Calu3 (cell line): Measurements from ENCODE around the gene RAB37. TPM values are rescaled to one million over a fixed set of nuclear protein-coding genes. Genes with fewer than 3 reads are reported as not detected.

Experiments used
- BruUV-seq: library from RNA; stranded (reverse); fragments of 400-500 nt; replicated peaks from 2 replicates; lab custom pipeline; 2021; lab: Mats Ljungman, UMichigan
- CTCF ChIA-PET: fragments of 300-600 bp; sonication (Branson Sonifier 250); formaldehyde crosslinking; loops from one replicate; lab custom pipeline; 2022; ENCODE audit warnings: antibody characterized with exemption; lab: Charles Lee
- DNase-seq: peaks from one replicate; pipeline ENCODE4 v3.0.0; 2022
- H3K27ac Mint-ChIP-seq: one replicate; pipeline ENCODE4 v1.8.0; 2022; ENCODE audit warnings: mixed read lengths; ENCODE audit not compliant: unreplicated experiment
- H3K27me3 Mint-ChIP-seq: one replicate; pipeline ENCODE4 v1.8.0; 2022; ENCODE audit warnings: mixed read lengths; ENCODE audit not compliant: unreplicated experiment
- H3K36me3 Mint-ChIP-seq: one replicate; pipeline ENCODE4 v1.8.0; 2022; ENCODE audit warnings: mild to moderate bottlenecking, moderate library complexity, mixed read lengths; ENCODE audit not compliant: insufficient read depth, unreplicated experiment
- H3K4me1 Mint-ChIP-seq: one replicate; pipeline ENCODE4 v1.8.0; 2022; ENCODE audit warnings: mild to moderate bottlenecking, low read depth, mixed read lengths; ENCODE audit not compliant: unreplicated experiment
- H3K4me3 Mint-ChIP-seq: one replicate; pipeline ENCODE4 v1.8.0; 2022; ENCODE audit warnings: mild to moderate bottlenecking, low read depth, moderate library complexity, mixed read lengths; ENCODE audit not compliant: unreplicated experiment
- H3K9me3 Mint-ChIP-seq: one replicate; pipeline ENCODE4 v1.8.0; 2022; ENCODE audit warnings: low read depth, mixed read lengths; ENCODE audit not compliant: unreplicated experiment
- intact Hi-C: fragments of 100-400 bp; cut with micrococcal nuclease; formaldehyde crosslinking; loops from one replicate; pipeline ENCODE4 v1.10.0; 2022; ENCODE audit not compliant: unreplicated experiment
- total RNA-seq: library from RNA; stranded (reverse); gene quantifications from 2 replicates; pipeline ENCODE4 v1.2.3, GENCODE V29; 2022
- TF ChIP-seq, protein P1 (sequence below): fragments of 200-600 bp; IDR thresholded peaks from one replicate; pipeline ENCODE4 v1.8.0; 2022; ENCODE audit warnings: antibody characterized with exemption; ENCODE audit not compliant: unreplicated experiment

Gene RAB37
- total RNA-seq, 1 experiment from 2014 or later = 0.21 TPM

DNA sequence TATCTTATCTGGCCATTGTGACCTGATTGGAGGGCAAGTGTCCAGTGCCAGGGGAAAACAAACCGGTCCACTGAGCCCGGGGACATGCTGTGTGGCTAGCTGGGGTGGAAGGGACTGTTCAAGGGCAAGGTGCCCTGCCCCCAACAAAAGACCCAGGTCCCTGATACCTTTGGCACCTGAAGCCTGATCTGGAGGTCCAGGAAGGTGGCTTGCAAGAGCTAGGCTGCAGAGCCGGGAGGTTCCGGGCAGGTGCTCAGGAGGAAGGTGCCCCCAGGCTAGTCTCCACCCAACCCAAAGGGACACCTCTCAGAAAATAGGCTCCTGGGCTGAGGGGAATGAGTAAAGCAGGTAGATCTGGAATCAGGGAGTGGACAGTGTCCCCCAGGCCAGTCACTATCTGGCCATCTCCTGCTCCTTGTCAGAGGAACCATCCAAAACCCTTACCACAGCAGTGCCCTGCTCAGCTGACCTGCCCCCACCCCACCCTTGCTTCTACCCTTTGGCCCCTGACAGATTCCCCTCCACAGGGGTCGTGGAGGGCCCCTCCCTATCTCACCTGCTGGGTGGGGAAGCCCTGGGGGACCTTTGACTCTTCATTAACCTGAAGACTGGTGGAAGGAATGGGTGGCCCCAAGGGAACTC is 32.9 kb downstream of the RAB37 start:
- intact Hi-C loops = loop anchor here (1.0 kb wide), 1 partner anchor 26 kb away; no protein-coding TSS in a partner anchor
- no TSS peak for BruUV-seq

DNA sequence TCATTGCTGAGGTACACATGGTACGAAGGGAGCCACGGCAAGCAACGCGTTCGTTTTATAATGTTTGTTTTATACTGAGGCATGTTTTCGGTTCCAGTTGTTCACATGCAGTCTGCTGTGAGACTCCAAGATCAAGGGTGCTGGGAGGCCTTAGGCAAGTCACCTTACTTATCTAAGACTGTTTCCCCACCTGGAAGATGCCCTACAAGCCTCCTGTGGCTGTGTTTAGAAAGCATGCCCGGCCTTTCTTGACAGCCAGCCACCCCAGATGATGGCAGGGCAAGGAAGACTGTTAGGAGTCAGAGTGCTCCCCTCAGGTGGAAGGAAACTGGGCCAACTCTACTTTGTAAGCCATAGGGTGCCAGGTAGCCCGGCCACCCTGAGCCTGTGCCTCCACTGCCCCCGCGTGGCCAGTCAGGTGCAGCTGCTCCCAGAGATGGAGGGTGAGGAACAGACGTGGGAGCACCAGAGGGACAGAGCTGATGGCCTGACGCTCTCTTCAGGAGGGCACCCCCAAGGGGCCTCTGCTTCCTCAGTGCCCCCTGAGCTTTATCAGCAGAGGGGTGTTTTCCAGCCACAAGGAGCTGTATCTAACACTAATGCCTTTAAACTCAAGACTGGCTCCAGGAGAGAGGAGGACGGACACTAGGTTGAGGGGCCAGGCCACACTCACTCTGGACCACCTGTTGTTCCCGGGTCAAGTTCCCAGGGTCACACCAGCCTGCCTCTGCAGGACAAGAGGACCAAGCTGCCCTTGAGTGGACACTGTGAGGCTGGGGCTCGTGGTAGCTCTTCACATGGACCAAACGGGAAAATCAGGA is 33.7 kb downstream of the RAB37 start:
- TF ChIP-seq, protein P1, sequence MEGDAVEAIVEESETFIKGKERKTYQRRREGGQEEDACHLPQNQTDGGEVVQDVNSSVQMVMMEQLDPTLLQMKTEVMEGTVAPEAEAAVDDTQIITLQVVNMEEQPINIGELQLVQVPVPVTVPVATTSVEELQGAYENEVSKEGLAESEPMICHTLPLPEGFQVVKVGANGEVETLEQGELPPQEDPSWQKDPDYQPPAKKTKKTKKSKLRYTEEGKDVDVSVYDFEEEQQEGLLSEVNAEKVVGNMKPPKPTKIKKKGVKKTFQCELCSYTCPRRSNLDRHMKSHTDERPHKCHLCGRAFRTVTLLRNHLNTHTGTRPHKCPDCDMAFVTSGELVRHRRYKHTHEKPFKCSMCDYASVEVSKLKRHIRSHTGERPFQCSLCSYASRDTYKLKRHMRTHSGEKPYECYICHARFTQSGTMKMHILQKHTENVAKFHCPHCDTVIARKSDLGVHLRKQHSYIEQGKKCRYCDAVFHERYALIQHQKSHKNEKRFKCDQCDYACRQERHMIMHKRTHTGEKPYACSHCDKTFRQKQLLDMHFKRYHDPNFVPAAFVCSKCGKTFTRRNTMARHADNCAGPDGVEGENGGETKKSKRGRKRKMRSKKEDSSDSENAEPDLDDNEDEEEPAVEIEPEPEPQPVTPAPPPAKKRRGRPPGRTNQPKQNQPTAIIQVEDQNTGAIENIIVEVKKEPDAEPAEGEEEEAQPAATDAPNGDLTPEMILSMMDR = peak; percentile 82
- no peaks in the 10 kb centered on the region for H3K9me3 Mint-ChIP-seq
- no peaks in the 10 kb centered on the region for H3K27me3 Mint-ChIP-seq
- intact Hi-C loops = loop anchor here (1.0 kb wide), 1 partner anchor 26 kb away; no protein-coding TSS in a partner anchor
- BruUV-seq = no TSS peak
- peak; percentile 91 for DNase-seq
- CTCF ChIA-PET = interaction anchor here (0.6 to 2.8 kb wide), 11 partner anchors 8 to 113 kb away, joined by 3 to 38 read pairs (median 3); partner anchors contain the start of gene RAB37
- peaks cover 37% of the 10 kb centered on the region for H3K4me1 Mint-ChIP-seq
- H3K4me3 Mint-ChIP-seq = no peak overlapping the region
- H3K36me3 Mint-ChIP-seq = peaks cover 81% of the 10 kb centered on the region
- H3K27ac Mint-ChIP-seq = peak overlapping the region; percentile 67

More for the DNA sequence above, 32.9 kb downstream of the RAB37 start:
- no peaks in the 10 kb centered on the region for H3K9me3 Mint-ChIP-seq
- no peak overlapping the region for H3K4me3 Mint-ChIP-seq
- DNase-seq = no peak
- no peaks in the 10 kb centered on the region for H3K27me3 Mint-ChIP-seq
- H3K36me3 Mint-ChIP-seq = peaks cover 74% of the 10 kb centered on the region
- TF ChIP-seq, protein P1 = no peak
- H3K4me1 Mint-ChIP-seq = peaks cover 37% of the 10 kb centered on the region
- peak overlapping the region; percentile 67 for H3K27ac Mint-ChIP-seq
- CTCF ChIA-PET = interaction anchor here (1.0 to 2.8 kb wide), 9 partner anchors 11 to 113 kb away, joined by 3 to 38 read pairs (median 7); no protein-coding TSS in a partner anchor

DNA sequence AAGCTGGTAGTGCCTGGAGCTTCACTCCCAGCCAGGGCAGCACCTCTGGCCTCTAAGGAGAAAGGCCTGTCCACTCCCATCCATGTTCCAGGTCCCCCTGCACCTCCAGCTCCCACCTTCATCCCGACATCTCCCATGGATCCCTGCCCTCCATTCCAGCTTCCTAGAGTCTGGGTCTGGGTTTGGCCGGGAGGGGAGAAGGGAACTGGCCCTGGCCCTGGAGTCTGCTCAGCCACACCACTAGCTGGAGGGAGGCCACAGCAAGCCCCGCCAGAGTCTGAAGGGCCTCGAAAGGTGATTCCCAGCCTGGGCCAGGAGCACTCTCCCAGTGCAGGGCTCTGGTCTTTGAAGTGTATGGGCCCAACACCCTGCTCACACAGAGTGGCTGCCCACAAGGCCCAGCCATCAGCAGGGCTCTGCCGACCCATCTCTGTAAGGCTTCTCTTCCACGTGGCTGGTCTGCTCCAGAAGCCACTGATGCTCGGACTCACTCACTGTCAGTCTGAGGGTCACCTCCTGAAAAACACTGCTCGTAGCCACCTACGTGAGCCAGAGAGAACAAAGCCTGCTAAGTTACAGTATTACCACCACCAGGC is 34.4 kb downstream of the RAB37 start:
- CTCF ChIA-PET = interaction anchor here (0.6 to 2.8 kb wide), 11 partner anchors 9 to 114 kb away, joined by 3 to 38 read pairs (median 3); partner anchors contain the start of gene RAB37
- intact Hi-C loops = no loop called here
- H3K9me3 Mint-ChIP-seq = no peaks in the 10 kb centered on the region

DNA sequence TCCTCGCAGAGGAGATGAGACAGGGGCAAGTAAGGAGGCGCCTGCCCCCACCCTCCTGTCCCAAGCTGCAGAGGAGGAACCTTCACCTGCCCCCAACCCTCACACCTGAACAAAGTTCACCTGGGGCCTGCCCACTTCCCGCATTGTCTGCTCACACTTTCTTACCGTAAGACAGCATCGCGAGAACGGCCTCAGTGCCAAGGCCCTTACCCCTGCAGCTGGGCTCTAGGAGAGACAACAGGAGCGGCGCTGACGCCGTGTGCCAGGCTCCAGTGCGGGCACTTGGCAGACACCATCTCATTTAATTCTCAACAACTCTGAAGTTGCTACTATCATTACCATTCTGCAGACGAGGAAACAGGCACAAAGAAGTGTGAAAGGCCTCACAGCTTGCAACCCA is 35.0 kb downstream of the RAB37 start:
- H3K27me3 Mint-ChIP-seq = no peaks in the 10 kb centered on the region
- H3K4me3 Mint-ChIP-seq = no peak overlapping the region
- H3K4me1 Mint-ChIP-seq = peaks cover 40% of the 10 kb centered on the region
- TF ChIP-seq, protein P1 = no peak
- H3K36me3 Mint-ChIP-seq = peaks cover 84% of the 10 kb centered on the region
- DNase-seq = no peak
- CTCF ChIA-PET = no interaction called here
- intact Hi-C loops = no loop called here
- H3K27ac Mint-ChIP-seq = no peak overlapping the region
- no peaks in the 10 kb centered on the region for H3K9me3 Mint-ChIP-seq
- no TSS peak for BruUV-seq

More for the DNA sequence above, 34.4 kb downstream of the RAB37 start:
- Mint-ChIP-seq H3K27me3 (no peaks in the 10 kb centered on the region), H3K36me3 (peaks cover 83% of the 10 kb centered on the region), H3K4me3 (no peak overlapping the region), H3K27ac (peak overlapping the region; percentile 67), H3K4me1 (peaks cover 37% of the 10 kb centered on the region)
- no peak for DNase-seq
- TF ChIP-seq, protein P1 = no peak
- BruUV-seq = no TSS peak
